COLO668 (cell line): ENCODE results near the gene THRSP.
"Not testable (repeated sequence)": the region's sequence is repeated elsewhere in the genome, so short reads cannot be mapped to it uniquely, and the experiment has no call there.

ENCODE experiments used
- DNase-seq: peaks from one replicate; lab custom pipeline; 2025; ENCODE audit not compliant: unreplicated experiment; lab: John Stamatoyannopoulos, UW

The THRSP gene

GRCh38 chr11:78086521-78087074 lies 22.9 kb downstream of the THRSP start:
- not testable (repeated sequence) for DNase-seq

DNA sequence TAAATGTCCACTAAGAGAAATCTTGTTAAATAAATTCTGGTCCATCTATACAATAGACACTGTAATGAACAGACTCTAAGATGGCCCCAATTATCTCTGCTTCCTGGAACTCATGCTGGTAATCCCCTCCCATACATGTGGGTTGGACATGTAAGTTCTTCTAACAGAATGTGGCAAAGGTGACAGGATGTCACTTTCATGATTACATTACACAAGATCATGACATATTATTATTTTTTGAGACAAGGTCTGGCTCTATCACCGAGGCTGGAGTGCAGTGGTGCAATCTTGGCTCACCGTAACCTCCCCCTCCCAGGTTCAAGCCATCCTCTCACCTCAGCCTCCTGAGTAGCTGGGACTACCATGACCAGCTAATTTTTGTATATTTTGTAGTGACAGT lies 30.6 kb downstream of the THRSP start:
- no peak for DNase-seq

GRCh38 chr11:78097666-78098385 lies 34.2 kb downstream of the THRSP start:
- DNase-seq, result no peak

DNA sequence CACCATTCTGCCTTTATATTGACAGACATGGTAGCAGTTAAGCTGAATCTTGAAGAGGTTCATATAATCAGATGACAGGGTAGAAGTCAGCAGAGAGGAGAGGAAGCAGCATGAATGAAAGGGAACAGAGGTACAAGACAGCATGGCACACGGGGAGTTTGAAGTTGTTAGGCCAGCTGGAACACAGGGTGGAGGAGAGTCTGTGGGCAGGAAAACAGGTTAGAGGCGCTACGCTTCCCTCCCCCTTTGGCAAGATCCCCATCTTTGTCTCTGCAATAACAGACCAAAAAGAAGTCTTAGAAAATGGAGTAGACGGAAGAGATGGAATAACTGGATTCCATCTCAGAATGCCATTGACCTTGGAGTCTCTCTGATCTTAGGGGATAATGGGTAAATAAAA lies 36.0 kb downstream of the THRSP start:
- no peak for DNase-seq

DNA sequence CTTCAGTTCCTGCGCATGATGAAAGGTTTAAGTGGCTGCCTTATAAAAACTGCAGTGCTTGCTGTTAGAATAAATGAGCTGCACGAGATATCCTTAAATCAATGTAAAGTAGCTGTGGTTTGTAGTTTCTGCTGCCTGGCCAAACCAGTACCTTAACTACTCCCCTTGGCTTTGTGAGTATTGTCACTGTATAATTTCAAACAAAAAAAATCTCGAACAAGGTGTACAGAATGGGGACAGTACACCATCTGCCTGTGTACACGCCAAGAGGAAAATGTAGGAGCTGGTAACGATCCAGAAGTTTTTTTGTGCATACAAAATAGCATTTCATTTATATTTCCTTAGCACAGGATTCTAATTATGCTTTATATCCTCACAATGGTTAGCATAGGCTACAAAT lies 36.6 kb downstream of the THRSP start:
- no peak for DNase-seq

DNA sequence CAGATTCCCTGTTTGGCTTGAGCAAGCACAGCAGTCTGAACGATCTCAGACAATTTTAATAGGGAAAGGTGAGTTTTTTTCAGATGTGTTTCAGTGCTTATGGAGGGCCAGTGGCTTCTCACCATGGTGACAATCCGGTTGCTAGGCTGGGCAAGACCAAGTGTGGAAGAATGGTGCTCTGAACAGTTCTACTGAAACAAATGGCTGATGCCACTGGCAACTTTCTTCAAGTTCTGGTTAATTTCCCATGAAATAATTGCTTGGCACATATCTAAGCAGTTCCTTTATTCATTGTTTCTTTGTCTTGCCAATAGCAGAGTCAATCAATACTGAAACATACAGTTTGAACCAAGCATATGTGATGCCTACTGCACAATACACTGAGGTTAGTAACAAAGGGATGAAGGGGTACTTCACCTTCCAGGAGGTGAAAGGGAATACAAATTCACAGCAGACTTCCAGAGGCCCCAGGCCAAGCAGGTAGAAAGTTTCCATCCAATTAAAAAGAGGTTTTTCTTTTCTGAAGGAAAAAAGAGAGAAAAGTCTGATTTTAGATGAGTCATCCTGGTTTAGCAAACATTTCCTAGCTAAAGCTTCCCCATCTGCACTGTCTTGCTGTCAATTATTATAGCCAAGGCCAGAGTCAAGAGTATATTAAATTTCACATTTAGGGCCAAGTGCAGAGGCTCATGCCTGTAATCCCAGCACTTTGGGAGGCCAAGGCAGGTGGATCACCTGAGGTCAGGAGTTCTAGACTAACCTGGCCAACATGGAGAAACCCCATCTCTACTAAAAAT lies 37.2 kb downstream of the THRSP start:
- no peak for DNase-seq

DNA sequence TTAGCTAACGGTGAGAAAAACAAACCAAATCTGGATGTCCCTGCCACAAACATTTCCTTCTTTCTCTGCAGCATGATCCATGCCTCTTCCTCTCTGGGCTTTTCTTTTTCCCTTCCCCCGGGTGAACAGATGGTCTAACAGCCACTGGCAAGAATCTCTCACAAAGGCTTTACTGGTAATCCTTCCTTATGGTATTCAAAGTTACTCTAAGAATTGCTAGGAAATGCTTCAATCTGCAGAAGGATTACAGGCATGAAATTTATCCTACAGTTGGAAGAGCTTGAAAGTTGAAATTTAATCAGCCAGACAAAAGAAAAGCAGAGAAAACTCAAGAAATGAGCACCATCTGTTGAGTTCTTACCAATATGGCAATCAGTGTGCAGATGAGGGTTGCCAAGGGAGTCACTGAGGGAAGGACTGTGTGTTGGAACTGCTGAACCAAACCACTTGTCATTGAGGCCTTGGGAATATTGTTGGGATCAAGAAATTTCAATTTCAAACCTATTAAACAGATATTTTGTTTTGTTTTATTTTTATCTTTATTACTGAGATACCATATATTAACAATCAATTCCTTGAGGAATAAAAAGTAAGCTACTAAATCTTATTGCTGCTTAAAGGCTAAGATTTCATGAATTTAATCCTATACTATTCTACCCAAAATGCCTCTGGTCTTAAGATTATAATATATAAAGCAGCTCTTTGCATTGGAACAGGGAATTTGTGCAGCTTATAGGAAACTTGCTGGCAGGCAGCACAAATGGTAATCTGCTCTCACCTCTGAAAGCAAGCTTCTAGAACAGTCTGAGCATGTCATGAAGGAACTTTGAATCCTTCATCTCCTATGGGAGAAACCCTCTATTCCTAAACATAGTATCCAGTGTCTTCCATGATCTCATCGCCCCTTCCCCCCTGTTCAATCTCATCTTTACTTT lies 45.7 kb downstream of the THRSP start:
- DNase-seq, result no peak

DNA sequence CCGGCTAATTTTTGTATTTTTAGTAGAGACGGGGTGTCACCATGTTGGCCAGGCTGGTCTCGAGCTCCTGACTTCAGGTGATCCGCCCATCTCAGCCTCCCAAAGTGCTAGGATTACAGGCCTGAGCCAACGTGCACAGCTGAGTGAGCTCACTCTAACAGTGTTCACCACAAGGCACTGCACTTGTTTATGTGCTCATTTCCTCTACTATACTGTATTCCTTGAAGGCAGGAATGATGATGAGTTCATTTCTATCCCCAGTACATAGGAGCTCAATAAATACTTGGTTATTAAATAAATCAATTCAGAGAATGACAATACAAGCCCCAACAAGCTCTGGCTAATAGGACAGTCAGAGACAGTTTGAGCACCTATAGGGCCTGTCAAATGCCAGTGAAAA lies 46.7 kb downstream of the THRSP start:
- no peak for DNase-seq

- no peak for DNase-seq
Measured at GRCh38 chr11:78110830-78111229, 47.2 kb downstream of the THRSP start.

- DNase-seq, result no peak
Measured at GRCh38 chr11:78111298-78111697, 47.6 kb downstream of the THRSP start.

DNA sequence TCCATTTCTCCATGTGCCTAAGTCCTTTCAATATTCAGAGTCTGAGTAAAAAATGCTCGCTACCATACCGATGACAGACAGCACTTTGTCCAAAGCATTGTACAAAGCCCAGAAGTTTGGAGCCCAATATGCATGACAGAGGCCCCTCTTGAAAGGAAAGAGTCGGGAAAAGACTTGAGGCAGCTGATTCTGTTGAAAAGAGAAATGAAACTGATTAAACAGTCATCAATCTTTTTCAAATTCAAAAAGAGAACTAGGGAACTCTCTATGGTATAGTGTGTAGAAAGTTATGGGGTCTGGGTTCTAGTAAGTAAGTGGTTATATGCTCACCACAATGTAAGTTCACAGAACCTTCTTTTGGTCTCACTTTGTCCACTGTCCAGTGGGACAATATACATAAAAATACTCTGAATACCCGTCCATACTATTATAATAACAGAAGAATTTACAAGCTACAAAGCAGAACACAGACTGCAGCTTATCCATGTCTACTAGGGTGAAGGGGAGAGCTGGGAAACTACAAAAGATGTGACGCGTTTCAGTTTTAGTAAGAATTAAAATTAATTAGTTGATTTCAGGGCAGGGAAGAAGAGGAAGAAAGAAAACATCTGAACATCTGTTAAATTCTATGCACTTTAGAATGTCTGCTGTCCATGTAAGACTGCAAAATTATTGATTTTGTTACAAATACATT lies 49.1 kb downstream of the THRSP start:
- DNase-seq, result no peak
